Stimulated activated memory B cell treated with anti-CD40 and anti-IgM and Interleukin-4, amounts not matched to agents 10 μg/mL and 1 μg/mL and 100 μg/mL, for 72 hours (primary cell): ENCODE results near the gene CST4.
"Not testable (repeated sequence)": the region's sequence is repeated elsewhere in the genome, so short reads cannot be mapped to it uniquely, and the experiment has no call there.

ENCODE experiments used
- ATAC-seq: fragments of 150-1000 bp; cut with Tn5 transposase; 2 replicates; pipeline ENCODE4 v1.10.0; 2021
- H3K27ac Mint-ChIP-seq: one replicate; pipeline ENCODE4 v1.8.0; 2022; ENCODE audit warnings: mild to moderate bottlenecking, mixed read lengths
- H3K27me3 Mint-ChIP-seq: one replicate; pipeline ENCODE4 v1.8.0; 2022; ENCODE audit warnings: mixed read lengths
- H3K36me3 Mint-ChIP-seq: one replicate; pipeline ENCODE4 v1.8.0; 2022; ENCODE audit warnings: mixed read lengths
- H3K4me1 Mint-ChIP-seq: one replicate; pipeline ENCODE4 v1.8.0; 2022; ENCODE audit warnings: mixed read lengths
- H3K4me3 Mint-ChIP-seq: one replicate; pipeline ENCODE4 v1.8.0; 2022; ENCODE audit warnings: mild to moderate bottlenecking, moderate library complexity, mixed read lengths
- H3K9me3 Mint-ChIP-seq: one replicate; pipeline ENCODE4 v1.8.0; 2022; ENCODE audit warnings: mixed read lengths

The CST4 gene

DNA sequence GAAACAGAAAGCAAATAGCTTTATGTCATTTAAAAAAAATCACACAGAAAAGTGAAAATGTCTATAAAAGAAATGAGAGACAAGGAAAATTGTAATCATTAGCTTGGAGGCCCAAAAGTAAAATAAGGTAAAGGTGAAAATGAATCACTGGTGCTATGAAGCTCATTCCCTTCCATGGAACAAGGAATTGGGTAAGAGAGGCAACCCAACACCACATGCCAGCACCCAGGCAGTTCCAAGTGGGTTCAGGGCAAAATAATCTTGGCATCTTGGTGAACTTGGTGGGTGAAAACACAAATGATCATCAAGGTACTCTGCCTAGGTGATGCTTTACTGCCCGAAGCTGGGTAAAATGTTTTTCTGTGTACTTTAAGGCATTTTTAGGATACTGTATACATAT lies 16.7 kb downstream of the CST4 start:
- H3K36me3 Mint-ChIP-seq = no peaks in the 10 kb centered on the region
- H3K27me3 Mint-ChIP-seq = no peaks in the 10 kb centered on the region
- no peak for ATAC-seq
- no peak overlapping the region for H3K27ac Mint-ChIP-seq
- H3K4me3 Mint-ChIP-seq = no peak overlapping the region
- no peaks in the 10 kb centered on the region for H3K4me1 Mint-ChIP-seq
- H3K9me3 Mint-ChIP-seq = peaks cover 4% of the 10 kb centered on the region

DNA sequence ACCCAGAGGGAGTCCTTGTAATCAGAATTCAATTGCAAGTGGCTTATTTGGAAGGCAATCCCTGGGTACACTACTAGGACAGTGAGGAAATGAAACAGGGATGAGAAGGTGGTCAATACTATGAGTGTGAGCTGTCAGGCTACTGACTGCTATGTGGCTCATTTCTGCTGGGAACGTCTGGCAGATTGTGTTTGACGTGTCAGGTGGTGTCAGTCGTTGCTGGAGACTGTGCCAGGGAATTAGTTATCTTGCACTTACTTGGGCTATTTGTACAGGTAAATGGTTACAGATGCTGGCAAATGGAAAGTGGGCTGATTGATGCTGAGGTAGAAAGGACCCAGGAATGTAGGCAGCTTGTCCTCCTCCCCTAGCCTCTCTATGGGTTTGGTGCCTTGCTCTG lies 17.4 kb downstream of the CST4 start:
- no peak for ATAC-seq
- Mint-ChIP-seq H3K36me3 (no peaks in the 10 kb centered on the region), H3K27me3 (no peaks in the 10 kb centered on the region), H3K4me1 (no peaks in the 10 kb centered on the region), H3K4me3 (no peak overlapping the region), H3K27ac (no peak overlapping the region), H3K9me3 (peaks cover 4% of the 10 kb centered on the region)

GRCh38 chr20:23670361-23670760 lies 18.5 kb downstream of the CST4 start:
- ATAC-seq = no peak
- H3K4me1 Mint-ChIP-seq = no peaks in the 10 kb centered on the region
- no peaks in the 10 kb centered on the region for H3K27me3 Mint-ChIP-seq
- no peak overlapping the region for H3K27ac Mint-ChIP-seq
- no peaks in the 10 kb centered on the region for H3K36me3 Mint-ChIP-seq
- peaks cover 4% of the 10 kb centered on the region for H3K9me3 Mint-ChIP-seq
- H3K4me3 Mint-ChIP-seq = no peak overlapping the region

DNA sequence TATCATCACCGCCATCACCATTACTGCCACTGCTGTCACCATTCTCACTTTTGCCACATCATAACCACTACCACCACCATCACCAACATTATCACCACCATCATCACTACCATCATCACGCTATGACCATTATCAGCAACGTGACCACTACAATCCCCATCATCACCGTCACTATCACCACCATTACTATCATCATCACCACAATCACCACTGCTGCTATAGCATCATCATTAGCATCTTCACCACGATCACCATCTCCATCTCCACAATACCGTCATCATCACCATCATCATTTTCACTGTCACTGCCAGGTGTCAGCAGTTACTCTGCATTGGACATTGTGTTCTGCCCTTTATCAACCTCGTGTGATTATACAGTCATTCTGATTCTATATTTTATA lies 19.0 kb downstream of the CST4 start:
- Mint-ChIP-seq H3K27me3 (no peaks in the 10 kb centered on the region), H3K36me3 (no peaks in the 10 kb centered on the region), H3K4me3 (no peak overlapping the region), H3K4me1 (no peaks in the 10 kb centered on the region), H3K27ac (no peak overlapping the region), H3K9me3 (peaks cover 4% of the 10 kb centered on the region)
- ATAC-seq = no peak

DNA sequence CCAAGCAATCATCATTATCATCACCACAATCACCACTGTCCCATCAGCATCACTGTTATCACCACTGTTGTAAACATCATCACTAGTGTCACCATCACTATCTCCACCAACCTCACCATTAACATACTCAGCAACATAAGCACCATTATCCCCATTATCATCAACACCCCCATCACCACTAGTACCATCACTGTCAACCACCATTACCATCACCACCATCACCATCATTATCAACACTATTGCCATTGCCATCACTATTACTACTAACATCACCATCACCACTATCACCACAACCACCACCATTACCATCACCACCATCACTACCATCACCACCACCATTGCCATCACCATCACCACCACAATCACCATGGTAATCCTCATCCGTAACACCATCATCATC lies 19.5 kb downstream of the CST4 start:
- H3K9me3 Mint-ChIP-seq = peaks cover 4% of the 10 kb centered on the region
- no peak overlapping the region for H3K27ac Mint-ChIP-seq
- no peak for ATAC-seq
- H3K4me3 Mint-ChIP-seq = no peak overlapping the region
- H3K4me1 Mint-ChIP-seq = no peaks in the 10 kb centered on the region
- no peaks in the 10 kb centered on the region for H3K36me3 Mint-ChIP-seq
- H3K27me3 Mint-ChIP-seq = no peaks in the 10 kb centered on the region

GRCh38 chr20:23668477-23668951 lies 20.3 kb downstream of the CST4 start:
- Mint-ChIP-seq H3K4me1 (no peaks in the 10 kb centered on the region), H3K36me3 (no peaks in the 10 kb centered on the region), H3K9me3 (peaks cover 4% of the 10 kb centered on the region), H3K4me3 (no peak overlapping the region), H3K27ac (no peak overlapping the region), H3K27me3 (no peaks in the 10 kb centered on the region)
- ATAC-seq = peak; percentile 44

DNA sequence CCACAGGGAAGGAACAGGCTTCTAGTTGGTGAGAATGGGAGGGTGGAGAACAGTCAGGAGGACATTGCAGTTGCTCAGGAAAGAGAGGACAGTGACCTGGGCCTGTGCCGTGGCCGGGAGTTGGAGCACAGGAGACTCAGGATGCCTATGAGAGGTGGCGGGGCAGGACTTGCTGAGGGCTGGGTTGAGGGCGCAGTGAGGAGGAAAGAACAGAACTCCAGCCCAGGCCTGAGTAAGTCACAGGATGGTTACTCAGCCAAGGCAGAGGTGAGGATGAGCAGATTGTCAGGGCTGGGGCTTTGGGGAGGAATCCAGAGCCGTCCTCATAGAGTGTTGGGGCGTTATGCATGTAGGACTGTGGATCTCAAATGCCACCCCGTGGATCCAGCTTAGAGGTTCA lies 21.2 kb downstream of the CST4 start:
- no peak overlapping the region for H3K27ac Mint-ChIP-seq
- no peaks in the 10 kb centered on the region for H3K27me3 Mint-ChIP-seq
- no peaks in the 10 kb centered on the region for H3K9me3 Mint-ChIP-seq
- H3K36me3 Mint-ChIP-seq = no peaks in the 10 kb centered on the region
- no peak for ATAC-seq
- H3K4me1 Mint-ChIP-seq = no peaks in the 10 kb centered on the region
- no peak overlapping the region for H3K4me3 Mint-ChIP-seq

GRCh38 chr20:23666698-23667097 lies 22.1 kb downstream of the CST4 start:
- no peak for ATAC-seq
- H3K36me3 Mint-ChIP-seq = no peaks in the 10 kb centered on the region
- no peak overlapping the region for H3K27ac Mint-ChIP-seq
- no peaks in the 10 kb centered on the region for H3K4me1 Mint-ChIP-seq
- no peak overlapping the region for H3K4me3 Mint-ChIP-seq
- H3K9me3 Mint-ChIP-seq = no peaks in the 10 kb centered on the region
- no peaks in the 10 kb centered on the region for H3K27me3 Mint-ChIP-seq

DNA sequence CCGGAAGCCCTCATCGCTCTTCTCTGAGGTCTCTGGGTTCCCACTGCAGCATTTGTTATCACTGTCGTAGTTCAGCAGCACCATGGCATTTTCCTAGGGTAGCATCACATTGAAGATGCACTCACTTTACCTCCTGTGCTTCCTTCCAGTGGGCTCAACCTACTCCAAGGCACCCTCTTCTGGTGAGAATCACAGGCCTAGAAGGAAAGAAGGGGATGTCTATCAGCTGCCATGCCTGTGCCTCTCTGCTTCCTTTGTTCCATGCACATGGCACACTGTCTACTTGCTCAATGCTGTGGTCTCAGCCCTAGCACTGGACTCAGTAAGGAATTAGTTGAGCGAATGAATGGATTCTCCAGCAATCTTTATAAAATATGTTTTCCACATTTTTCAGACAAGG lies 22.6 kb downstream of the CST4 start:
- no peaks in the 10 kb centered on the region for H3K4me1 Mint-ChIP-seq
- no peaks in the 10 kb centered on the region for H3K9me3 Mint-ChIP-seq
- no peak for ATAC-seq
- no peak overlapping the region for H3K27ac Mint-ChIP-seq
- H3K4me3 Mint-ChIP-seq = no peak overlapping the region
- no peaks in the 10 kb centered on the region for H3K27me3 Mint-ChIP-seq
- no peaks in the 10 kb centered on the region for H3K36me3 Mint-ChIP-seq

- no peaks in the 10 kb centered on the region for H3K27me3 Mint-ChIP-seq
Measured at GRCh38 chr20:23664954-23665353, 23.9 kb downstream of the CST4 start.

GRCh38 chr20:23664046-23664445 lies 24.8 kb downstream of the CST4 start:
- not testable (repeated sequence) for H3K4me1 Mint-ChIP-seq, H3K27me3 Mint-ChIP-seq, H3K4me3 Mint-ChIP-seq, H3K9me3 Mint-ChIP-seq, H3K27ac Mint-ChIP-seq, H3K36me3 Mint-ChIP-seq, ATAC-seq

More at GRCh38 chr20:23664954-23665353, 23.9 kb downstream of the CST4 start:
- H3K9me3 Mint-ChIP-seq = peaks cover 2% of the 10 kb centered on the region
- ATAC-seq = no peak
- H3K4me1 Mint-ChIP-seq = no peaks in the 10 kb centered on the region
- no peaks in the 10 kb centered on the region for H3K36me3 Mint-ChIP-seq
- no peak overlapping the region for H3K4me3 Mint-ChIP-seq
- no peak overlapping the region for H3K27ac Mint-ChIP-seq

DNA sequence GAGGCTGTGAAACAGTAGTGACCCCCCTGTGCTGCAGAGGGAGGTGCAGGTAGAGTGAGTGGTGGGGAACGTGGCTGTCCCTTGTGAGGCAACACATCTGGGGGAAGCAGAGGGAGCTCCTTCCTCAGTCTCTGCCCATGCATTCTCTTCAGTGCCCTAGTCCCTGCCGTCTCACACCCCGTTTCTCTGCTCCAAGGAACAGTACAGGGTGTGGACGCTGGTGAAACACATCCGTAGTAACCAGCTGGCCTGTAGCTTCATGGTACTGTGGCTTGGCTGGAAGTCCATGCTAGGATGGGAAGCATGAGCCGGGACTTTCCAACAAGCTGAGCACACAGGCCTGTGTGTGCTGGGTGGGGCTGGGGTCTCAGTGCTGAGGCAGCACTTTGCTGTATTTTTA lies 25.7 kb downstream of the CST4 start:
- H3K27me3 Mint-ChIP-seq = no peaks in the 10 kb centered on the region
- H3K9me3 Mint-ChIP-seq = peaks cover 4% of the 10 kb centered on the region
- no peaks in the 10 kb centered on the region for H3K4me1 Mint-ChIP-seq
- H3K27ac Mint-ChIP-seq = no peak overlapping the region
- H3K36me3 Mint-ChIP-seq = no peaks in the 10 kb centered on the region
- no peak overlapping the region for H3K4me3 Mint-ChIP-seq
- ATAC-seq = peak; percentile 10

GRCh38 chr20:23662276-23662870 lies 26.5 kb downstream of the CST4 start:
- H3K36me3 Mint-ChIP-seq = no peaks in the 10 kb centered on the region
- H3K27ac Mint-ChIP-seq = no peak overlapping the region
- no peak for ATAC-seq
- H3K9me3 Mint-ChIP-seq = peaks cover 4% of the 10 kb centered on the region
- H3K4me1 Mint-ChIP-seq = no peaks in the 10 kb centered on the region
- no peaks in the 10 kb centered on the region for H3K27me3 Mint-ChIP-seq
- H3K4me3 Mint-ChIP-seq = no peak overlapping the region

GRCh38 chr20:23661002-23661429 lies 27.8 kb downstream of the CST4 start:
- H3K27me3 Mint-ChIP-seq = no peaks in the 10 kb centered on the region
- H3K27ac Mint-ChIP-seq = no peak overlapping the region
- H3K9me3 Mint-ChIP-seq = peaks cover 4% of the 10 kb centered on the region
- no peaks in the 10 kb centered on the region for H3K36me3 Mint-ChIP-seq
- no peaks in the 10 kb centered on the region for H3K4me1 Mint-ChIP-seq
- H3K4me3 Mint-ChIP-seq = no peak overlapping the region
- no peak for ATAC-seq

- Mint-ChIP-seq H3K27ac (no peak overlapping the region), H3K4me3 (no peak overlapping the region), H3K27me3 (no peaks in the 10 kb centered on the region), H3K9me3 (peaks cover 4% of the 10 kb centered on the region), H3K4me1 (no peaks in the 10 kb centered on the region), H3K36me3 (no peaks in the 10 kb centered on the region)
- ATAC-seq = no peak
Measured at GRCh38 chr20:23659989-23660837, 28.6 kb downstream of the CST4 start.

DNA sequence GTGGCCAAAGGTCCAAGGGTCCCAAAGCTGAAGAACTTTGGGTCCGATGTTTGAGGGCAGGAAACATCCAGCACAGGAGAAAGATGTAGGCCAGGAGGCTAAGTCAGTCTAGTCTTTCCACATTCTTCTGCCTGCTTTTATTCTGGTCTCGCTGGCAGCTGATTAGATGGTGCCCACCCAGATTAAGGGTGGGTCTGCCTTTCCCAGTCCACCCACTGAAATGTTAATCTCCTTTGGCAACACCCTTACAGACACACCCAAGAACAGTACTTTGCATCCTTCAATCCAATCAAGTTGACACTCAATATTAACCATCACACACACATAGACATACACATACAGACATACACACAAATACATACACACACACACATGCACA lies 29.2 kb downstream of the CST4 start:
- not testable (repeated sequence) for H3K27ac Mint-ChIP-seq, H3K9me3 Mint-ChIP-seq, ATAC-seq, H3K27me3 Mint-ChIP-seq, H3K36me3 Mint-ChIP-seq, H3K4me3 Mint-ChIP-seq, H3K4me1 Mint-ChIP-seq
